ENCODE results near the gene INPP5K.

The INPP5K gene

DNA sequence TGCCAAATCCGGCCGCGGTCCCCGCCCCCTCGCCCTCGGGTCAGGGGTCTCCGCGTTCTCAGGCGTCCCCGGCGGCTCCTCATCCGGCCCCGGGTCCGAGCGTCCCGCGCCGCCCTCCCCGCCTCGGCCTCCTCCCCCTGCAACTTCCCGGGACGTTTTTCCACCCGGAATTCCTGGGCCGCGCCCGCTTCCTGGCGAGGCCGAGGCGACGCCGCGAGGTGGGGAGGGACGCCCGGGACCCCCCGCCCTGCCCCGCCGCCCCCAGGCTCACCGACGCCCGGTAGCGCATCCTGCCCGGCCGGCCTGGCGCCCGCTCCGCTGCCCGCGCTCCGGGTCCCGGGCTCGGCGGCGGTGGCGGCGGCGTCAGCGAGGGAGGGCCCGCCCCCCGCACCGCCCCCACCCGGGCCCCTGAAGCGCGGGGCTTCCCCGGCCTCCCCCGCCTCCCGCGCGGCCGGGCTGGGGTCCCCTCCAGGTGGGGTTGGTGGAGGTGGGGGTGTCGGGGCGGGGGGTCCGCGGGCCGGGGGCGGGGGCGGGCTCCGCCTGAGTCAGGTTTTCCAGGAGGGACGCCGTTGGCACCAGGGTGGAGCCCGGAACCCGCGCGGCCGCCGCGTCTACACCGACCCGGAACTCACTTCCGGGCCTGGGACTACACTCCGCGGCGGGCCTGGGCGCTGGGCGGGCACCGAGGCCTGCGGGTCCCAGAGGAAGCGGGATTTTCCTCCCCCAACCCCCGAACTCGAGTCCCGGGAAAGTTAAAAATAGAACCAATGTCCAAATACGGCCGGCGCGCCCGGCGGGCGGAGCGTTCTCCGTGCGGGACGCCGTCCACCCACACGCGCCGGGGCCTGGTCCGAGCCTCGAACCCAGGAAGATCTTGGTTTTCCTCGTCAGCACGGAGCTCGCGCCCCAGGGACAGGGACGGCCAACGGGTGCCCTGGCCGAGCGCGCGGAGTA, 30.7 kb downstream of the INPP5K start:
- no peak for DNase-seq (ENCODE audit: low spot score)

- DNase-seq (ENCODE audit: low spot score), result no peak
Measured at GRCh38 chr17:1484676-1485422, 31.6 kb downstream of the INPP5K start.

DNA sequence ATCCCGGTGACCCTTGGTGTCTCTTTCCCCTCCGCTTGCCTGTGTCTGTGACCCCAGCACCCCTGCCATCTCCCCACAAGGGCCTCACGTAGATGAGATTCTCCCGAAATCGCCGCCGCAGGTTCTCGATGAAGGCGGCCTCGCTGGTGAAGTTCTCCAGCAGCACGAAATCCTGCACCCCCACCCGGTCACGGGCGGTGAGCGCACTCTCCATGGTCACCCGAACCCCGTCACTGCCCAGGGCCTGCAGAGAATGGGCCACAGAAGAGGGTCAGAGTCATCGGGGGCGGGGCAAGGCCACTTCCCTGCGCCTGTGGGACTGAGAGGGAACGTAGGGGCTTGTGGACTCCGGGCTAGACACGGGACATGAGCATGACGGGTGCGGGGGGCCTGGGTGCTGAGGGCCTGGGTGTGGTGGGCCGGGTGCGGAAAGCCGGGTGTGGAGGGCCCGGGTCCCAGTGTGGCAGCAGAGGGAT, 32.3 kb downstream of the INPP5K start:
- DNase-seq (ENCODE audit: low spot score), result no peak

- no peak for DNase-seq (ENCODE audit: low spot score)
Measured at GRCh38 chr17:1482680-1483079, 33.7 kb downstream of the INPP5K start.

GRCh38 chr17:1481736-1482135, 34.7 kb downstream of the INPP5K start:
- DNase-seq (ENCODE audit: low spot score), result no peak

- no peak for DNase-seq (ENCODE audit: low spot score)
Measured at GRCh38 chr17:1480747-1481465, 35.5 kb downstream of the INPP5K start.

- DNase-seq (ENCODE audit: low spot score), result no peak
Measured at GRCh38 chr17:1478418-1478817, 38.0 kb downstream of the INPP5K start.

DNA sequence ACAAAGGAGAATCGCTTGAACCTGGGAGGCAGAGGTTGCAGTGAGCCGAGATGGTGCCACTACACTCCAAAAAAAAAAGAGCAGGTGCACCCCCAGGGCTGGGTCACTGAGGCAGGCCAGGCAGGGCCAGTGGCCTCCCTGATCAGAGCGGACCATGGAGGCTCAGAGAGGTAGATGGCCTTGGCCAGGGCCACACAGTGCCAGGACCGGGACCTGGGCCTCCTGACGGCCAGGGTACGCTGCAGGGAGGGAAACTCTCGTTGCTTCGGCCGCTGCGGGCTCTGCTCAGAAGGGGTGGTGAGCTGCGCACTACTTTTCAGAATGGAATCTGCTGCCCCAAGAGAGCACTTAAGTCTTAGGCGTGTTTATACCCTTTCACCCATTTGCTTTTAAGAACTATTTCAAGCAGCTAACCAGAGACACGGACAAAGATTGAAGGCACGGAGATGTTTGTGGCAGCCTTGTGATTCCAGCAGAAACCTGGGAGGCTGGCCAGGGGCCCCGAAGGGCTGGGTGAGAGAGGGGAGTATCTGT, 41.0 kb downstream of the INPP5K start:
- DNase-seq (ENCODE audit: low spot score), result no peak

- no peak for DNase-seq (ENCODE audit: low spot score)
Measured at GRCh38 chr17:1474402-1475189, 41.8 kb downstream of the INPP5K start.

DNA sequence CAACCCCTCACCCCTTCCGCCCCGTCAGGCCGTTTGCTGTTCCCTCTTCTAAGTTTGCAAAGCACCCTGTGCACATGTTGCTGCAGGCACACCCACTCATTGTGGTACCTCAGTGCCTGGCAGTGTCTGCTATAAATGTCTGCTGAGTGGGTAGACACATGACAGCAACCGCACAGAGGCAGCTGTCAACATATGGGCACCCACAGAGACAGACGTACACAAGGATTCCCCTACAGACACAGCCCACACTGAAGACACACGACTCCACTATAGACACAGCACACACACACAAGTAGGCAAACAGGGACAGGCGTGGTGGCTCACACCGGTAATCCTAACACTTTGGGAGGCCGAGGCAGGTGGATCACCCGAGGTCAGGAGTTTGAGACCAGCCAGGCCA, 42.6 kb downstream of the INPP5K start:
- DNase-seq (ENCODE audit: low spot score), result peak; percentile 71

GRCh38 chr17:1473170-1473569, 43.2 kb downstream of the INPP5K start:
- no peak for DNase-seq (ENCODE audit: low spot score)

GRCh38 chr17:1471911-1472821, 44.2 kb downstream of the INPP5K start:
- no peak for DNase-seq (ENCODE audit: low spot score)

GRCh38 chr17:1471490-1471889, 44.9 kb downstream of the INPP5K start:
- no peak for DNase-seq (ENCODE audit: low spot score)

GRCh38 chr17:1470755-1471462, 45.5 kb downstream of the INPP5K start:
- no peak for DNase-seq (ENCODE audit: low spot score)

DNA sequence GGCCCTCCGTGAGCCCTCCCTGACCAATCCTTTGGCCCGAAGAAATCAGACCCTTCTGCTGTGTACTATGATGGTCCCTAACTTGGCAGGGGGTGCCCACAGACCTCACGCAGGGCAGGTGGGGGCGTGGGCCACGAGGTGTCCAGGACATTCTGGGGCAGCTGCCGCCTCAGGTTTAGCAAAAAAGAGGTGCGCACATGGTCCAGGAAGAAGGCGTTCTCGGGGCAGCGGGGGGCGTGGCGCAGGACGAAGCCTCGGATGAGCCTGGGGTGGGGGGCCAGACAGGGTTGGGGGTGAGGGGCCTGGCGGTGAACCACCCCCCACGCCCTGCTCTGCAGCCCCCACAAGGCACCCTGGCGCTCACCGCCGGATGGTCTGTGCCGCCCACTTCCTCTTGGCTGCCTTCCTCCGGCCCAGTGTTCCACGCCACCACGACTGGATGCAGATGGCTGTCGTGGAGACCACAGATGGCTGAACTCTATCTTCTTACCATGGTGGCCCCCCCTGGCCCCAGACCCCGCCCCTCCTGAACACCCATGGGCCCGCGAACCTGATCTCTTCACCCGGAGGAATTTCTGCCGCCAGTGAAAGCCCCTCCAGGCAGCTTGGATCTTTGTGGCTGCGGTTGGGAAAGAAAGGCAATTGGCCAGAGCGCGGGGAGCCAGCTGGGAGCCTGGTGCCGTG, 46.2 kb downstream of the INPP5K start:
- no peak for DNase-seq (ENCODE audit: low spot score)

- DNase-seq (ENCODE audit: low spot score), result no peak
Measured at GRCh38 chr17:1469231-1469852, 47.1 kb downstream of the INPP5K start.

- DNase-seq (ENCODE audit: low spot score), result no peak
Measured at GRCh38 chr17:1467898-1468492, 48.4 kb downstream of the INPP5K start.

GRCh38 chr17:1467258-1467657, 49.2 kb downstream of the INPP5K start:
- DNase-seq (ENCODE audit: low spot score), result no peak
